Heart right ventricle (tissue), 16 donors: ENCODE results near the gene OTOP2. TPM values are rescaled to one million over a fixed set of nuclear protein-coding genes. Genes with fewer than 3 reads are reported as not detected.

Experiments used
- ATAC-seq, 8 donors: fragments of 200-7000 bp; cut with Tn5 transposase; one replicate each; pipeline ENCODE4 v1.9.1; 2020; ENCODE audit warnings: mild to moderate bottlenecking in 8 of 8, moderate library complexity in 8 of 8, moderate number of reproducible peaks in 1 of 8
- DNase-seq, 2 donors: peaks; one replicate each; pipeline ENCODE4 v3.0.0-alpha.2; 2020
- H3K27ac ChIP-seq, 10 donors: fragments of 200-600 bp; sonication (generic) in 2 of 10; one replicate each; pipeline versions ENCODE4 v1.5.0 to v1.8.0; 2020 to 2022; ENCODE audit warnings: mild to moderate bottlenecking in 3 of 10
- H3K27me3 ChIP-seq, 7 donors: fragments of 200-600 bp; one replicate each; pipeline ENCODE4 v1.8.0; 2021 to 2022; ENCODE audit warnings: mild to moderate bottlenecking in 2 of 7
- H3K36me3 ChIP-seq, 9 donors: fragments of 200-600 bp; sonication (generic) in 1 of 9; one replicate each; pipeline versions ENCODE4 v1.5.0 to v1.8.0; 2020 to 2022; ENCODE audit warnings: mild to moderate bottlenecking in 2 of 9
- H3K4me1 ChIP-seq, 9 donors: fragments of 200-600 bp; sonication (generic) in 1 of 9; one replicate each; pipeline versions ENCODE4 v1.5.0 to v1.8.0; 2020 to 2022; ENCODE audit warnings: mild to moderate bottlenecking in 4 of 9
- H3K4me3 ChIP-seq, 10 donors: fragments of 200-600 bp; sonication (generic) in 2 of 10; one replicate each; pipeline versions ENCODE4 v1.5.0 to v1.8.0; 2020 to 2022; ENCODE audit warnings: mild to moderate bottlenecking in 7 of 10, moderate library complexity in 2 of 10
- H3K9me3 ChIP-seq, 11 donors: fragments of 200-600 bp in 10 of 11; sonication (generic) in 2 of 11; one replicate each; pipeline versions ENCODE4 v1.5.0 to v1.8.0; 2013 to 2022; ENCODE audit warnings: mild to moderate bottlenecking in 2 of 11, control low read depth in 1 of 11, moderate library complexity in 1 of 11
- CTCF ChIP-seq, 9 donors: fragments of 200-600 bp; sonication (generic) in 2 of 9; IDR thresholded peaks; one replicate each; pipeline versions ENCODE4 v1.5.0 to v1.8.0; 2021 to 2022; ENCODE audit warnings: antibody characterized with exemption in 9 of 9, mild to moderate bottlenecking in 5 of 9, moderate library complexity in 1 of 9
- WGBS, 2 donors: extraction: QIAGEN DNeasy Blood & Tissue Kit; methylation state at CpG; one replicate each; pipeline ENCODE4 v1.1.7; 2013; ENCODE audit warnings: inconsistent platforms in 1 of 2; 5-methylcytosine and 5-hydroxymethylcytosine counted together
- intact Hi-C, 10 donors: fragments of 100-400 bp; cut with DNase I; formaldehyde crosslinking; loops; one replicate each; pipeline versions ENCODE4 v1.11.1 to v1.14.2; 2022
- polyA plus RNA-seq, 2 donors: library from polyadenylated mRNA; stranded (reverse); fragments of 200-250 nt; gene quantifications; one replicate each; pipeline ENCODE4 v1.2.3, GENCODE V29; 2013
- total RNA-seq, 10 donors: library from RNA; stranded (reverse); fragmentation: NEBNext Ultra II Directional in 3 of 10; extraction: Animal tissue kit (Norgen Biotek cat#: 25700) in 3 of 10; gene quantifications; one replicate each; pipeline versions ENCODE4 v1.2.1 to v1.2.4, GENCODE V29; 2021 to 2023
- donor health status: Arrhythmogenic right ventricular cardiomyopathy.
- donor health status: ischemic (EF 13 %, LVEDD 7.1; RV severe dilation, severe dysfunction).
- donor health status: healthy with polysubstance abuse.
- donor health status: DM: no; HTN: yes; CAD: no.
- donor health status: DM: no; HTN: no; CAD: no.
- donor health status: ischemic (EF 25% LVEDD 6.9; RV normal size, moderate dysfunction).
- donor health status: ischemic (EF 25% LVEDD 5.7; RV mildly dilated, moderate dysfunction).
- donor health status: healthy.
- donor health status: DM: yes; HTN: yes; CAD: no.
- donor health status: Ischemic cardiomyopathy.
- donor health status: ischemic (EF 35%, LVEDD 5.7; RV mildly dilated, moderate dysfunction).
- donor health status: nonischemic (EF 11% LVEDD 7.7; RV severe dilation, severe dysfunction).
- donor health status: DM: yes; HTN: yes; CAD: no.
- donor health status: PGD.
- donor health status: ischemic (EF 29% LVEDD 5.4; RV normal size, mild dysfunction).
- donor health status: nonischemic (EF 23%, LVEDD 6.1; RV moderate dilation, normal function).

Gene OTOP2
- total and polyA plus RNA-seq, 12 donors: not detected

GRCh38 chr17:74875977-74876593 is 48.0 kb upstream of the OTOP2 start:
- TF ChIP-seq CTCF (IDR thresholded peaks at IDR 0.05): no peak
- ATAC-seq: no peak
- peaks cover 14 to 37% (median 26%) of the 10 kb centered on the region in 9 donors for H3K4me1 ChIP-seq
- H3K27ac ChIP-seq: no peak overlapping the region
- 66% methylated on average over 6 of the region's 6 CpGs for WGBS, 2 donors
- H3K36me3 ChIP-seq: no peaks in the 10 kb centered on the region
- H3K4me3 ChIP-seq: no peak overlapping the region
- intact Hi-C loops: no loop called here
- no peaks in the 10 kb centered on the region for H3K9me3 ChIP-seq
- DNase-seq: no peak
- H3K27me3 ChIP-seq: no peaks in the 10 kb centered on the region

- intact Hi-C loops: no loop called here
- WGBS, 2 donors: 20 to 34% methylated on average over 19 of the region's 19 CpGs
- H3K36me3 ChIP-seq: no peaks in the 10 kb centered on the region
- H3K4me1 ChIP-seq: peaks cover 10 to 26% (median 19%) of the 10 kb centered on the region in 9 donors
- no peaks in the 10 kb centered on the region for H3K27me3 ChIP-seq
- DNase-seq (peak in 1 of 2 donors; percentile 43), ATAC-seq (peak in 5 of 8 donors; percentile 3 to 18 (median 5))
- H3K27ac ChIP-seq: peak overlapping the region in 2 of 10 donors; percentile 40 to 46
- TF ChIP-seq CTCF (IDR thresholded peaks at IDR 0.05): no peak
- H3K4me3 ChIP-seq: no peak overlapping the region
- no peaks in the 10 kb centered on the region for H3K9me3 ChIP-seq
These were observed 46.2 kb upstream of the OTOP2 start for GRCh38 chr17:74877592-74878548.

GRCh38 chr17:74878658-74879057 is 45.4 kb upstream of the OTOP2 start:
- peaks cover 10 to 25% (median 19%) of the 10 kb centered on the region in 9 donors for H3K4me1 ChIP-seq
- H3K4me3 ChIP-seq: no peak overlapping the region
- H3K27me3 ChIP-seq: no peaks in the 10 kb centered on the region
- no peak for TF ChIP-seq CTCF (IDR thresholded peaks at IDR 0.05)
- peak overlapping the region in 1 of 10 donors; percentile 46 for H3K27ac ChIP-seq
- intact Hi-C loops: no loop called here
- DNase-seq (no peak), ATAC-seq (no peak)
- no peaks in the 10 kb centered on the region for H3K36me3 ChIP-seq
- 69 to 80% methylated on average over 2 of the region's 2 CpGs for WGBS, 2 donors
- H3K9me3 ChIP-seq: no peaks in the 10 kb centered on the region

- ATAC-seq: no peak
- no peak overlapping the region for H3K27ac ChIP-seq
- intact Hi-C loops: no loop called here
- 80 to 89% methylated on average over 16 of the region's 16 CpGs for WGBS, 2 donors
- peaks cover 4 to 19% (median 14%) of the 10 kb centered on the region in 9 donors for H3K4me1 ChIP-seq
- no peaks in the 10 kb centered on the region for H3K27me3 ChIP-seq
- no peaks in the 10 kb centered on the region for H3K9me3 ChIP-seq
- no peak for DNase-seq
- H3K4me3 ChIP-seq: no peak overlapping the region
- no peak for TF ChIP-seq CTCF (IDR thresholded peaks at IDR 0.05)
- no peaks in the 10 kb centered on the region for H3K36me3 ChIP-seq
These were observed 44.8 kb upstream of the OTOP2 start for GRCh38 chr17:74879308-74879707.
